Epidermal melanocyte (primary cell): ENCODE data around the gene ZNF777.
"Not testable (repeated sequence)": the region's sequence is repeated elsewhere in the genome, so short reads cannot be mapped to it uniquely, and the experiment has no call there.

Experiments
- DNase-seq: peaks from one replicate; pipeline ENCODE4 v3.0.0; 2011; ENCODE audit warnings: low spot score; ENCODE audit not compliant: insufficient read length

The ZNF777 gene

GRCh38 chr7:149460493-149461277 lies at the start of gene ZNF777:
TSS of gene ZNF777 (minus strand) at chr7:149461062. CDS start at chr7:149456022, 5,040 bp downstream.
- peak; percentile 97 for DNase-seq

GRCh38 chr7:149510248-149510647 lies 49.4 kb upstream of the ZNF777 start:
- no peak for DNase-seq

GRCh38 chr7:149509774-149510173 lies 48.9 kb upstream of the ZNF777 start:
- DNase-seq: no peak

DNA sequence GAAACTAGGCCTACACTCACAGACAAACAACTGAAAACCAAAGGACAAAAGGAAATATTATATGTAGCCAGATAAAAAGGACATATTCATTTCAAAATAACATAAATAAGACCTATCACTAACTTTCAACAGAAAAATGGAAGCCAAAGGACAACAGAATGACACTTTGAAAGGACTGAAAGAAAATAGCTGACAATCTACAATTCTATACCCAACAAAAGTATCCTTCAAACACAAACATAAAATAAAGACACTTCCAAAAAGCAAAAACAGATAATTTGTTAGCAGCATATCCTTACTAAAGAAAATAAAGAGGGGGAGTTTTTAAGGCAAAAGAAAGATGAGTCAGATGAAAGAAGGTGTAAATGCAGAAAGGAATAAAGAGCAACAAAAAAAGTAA lies 44.7 kb upstream of the ZNF777 start:
- no peak for DNase-seq

DNA sequence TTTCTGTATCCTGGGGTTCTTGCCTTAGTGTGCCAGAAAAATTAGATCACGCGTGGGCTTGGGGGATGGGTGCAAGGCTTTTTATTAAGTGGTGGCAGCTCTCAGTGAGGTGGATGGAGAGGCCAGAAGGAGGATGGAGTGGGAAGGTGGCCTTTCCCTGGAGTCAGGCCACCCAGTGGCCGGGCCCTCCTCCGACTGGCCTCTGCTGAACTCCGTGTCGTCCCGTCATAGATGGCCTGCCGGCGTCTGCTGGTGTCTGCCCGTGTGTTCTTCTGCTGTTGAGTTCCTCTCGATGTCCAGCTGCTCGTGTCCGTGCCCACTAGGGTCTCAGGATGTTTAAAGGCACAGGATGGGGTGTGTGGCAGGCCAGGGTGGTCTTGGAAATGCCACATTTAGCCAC lies 40.8 kb upstream of the ZNF777 start:
- DNase-seq: no peak

- DNase-seq: no peak
These were observed 40.0 kb upstream of the ZNF777 start for GRCh38 chr7:149500910-149501309.

- DNase-seq: no peak
These were observed 39.3 kb upstream of the ZNF777 start for GRCh38 chr7:149500201-149500600.

DNA sequence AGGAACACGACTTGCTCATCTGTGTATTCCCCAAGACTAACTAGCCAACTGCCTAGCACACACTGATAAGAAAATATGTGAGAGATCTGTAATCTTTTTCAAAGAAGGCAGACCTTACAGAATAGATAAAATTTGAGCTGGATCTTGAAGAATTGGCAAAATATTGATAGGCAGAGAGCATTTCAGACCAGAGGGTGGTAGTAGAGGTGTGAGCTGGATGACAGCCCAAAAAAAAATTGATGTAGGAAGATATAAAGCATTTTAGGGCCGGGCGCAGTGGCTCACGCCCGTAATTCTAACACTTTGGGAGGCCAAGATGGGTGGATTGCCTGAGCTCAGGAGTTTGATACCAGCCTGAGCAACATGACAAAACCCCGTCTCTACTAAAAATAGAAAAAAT lies 37.9 kb upstream of the ZNF777 start:
- DNase-seq: no peak

- peak; percentile 79 for DNase-seq
These were observed 36.8 kb upstream of the ZNF777 start, which contains the start of gene ZNF746 for GRCh38 chr7:149497467-149498261. TSS of gene ZNF746 (minus strand) at chr7:149497809. CDS start at chr7:149497536, 273 bp downstream.

- DNase-seq: no peak
These were observed 36.0 kb upstream of the ZNF777 start for GRCh38 chr7:149496642-149497391.

- no peak for DNase-seq
These were observed 35.2 kb upstream of the ZNF777 start for GRCh38 chr7:149495785-149496641.

DNA sequence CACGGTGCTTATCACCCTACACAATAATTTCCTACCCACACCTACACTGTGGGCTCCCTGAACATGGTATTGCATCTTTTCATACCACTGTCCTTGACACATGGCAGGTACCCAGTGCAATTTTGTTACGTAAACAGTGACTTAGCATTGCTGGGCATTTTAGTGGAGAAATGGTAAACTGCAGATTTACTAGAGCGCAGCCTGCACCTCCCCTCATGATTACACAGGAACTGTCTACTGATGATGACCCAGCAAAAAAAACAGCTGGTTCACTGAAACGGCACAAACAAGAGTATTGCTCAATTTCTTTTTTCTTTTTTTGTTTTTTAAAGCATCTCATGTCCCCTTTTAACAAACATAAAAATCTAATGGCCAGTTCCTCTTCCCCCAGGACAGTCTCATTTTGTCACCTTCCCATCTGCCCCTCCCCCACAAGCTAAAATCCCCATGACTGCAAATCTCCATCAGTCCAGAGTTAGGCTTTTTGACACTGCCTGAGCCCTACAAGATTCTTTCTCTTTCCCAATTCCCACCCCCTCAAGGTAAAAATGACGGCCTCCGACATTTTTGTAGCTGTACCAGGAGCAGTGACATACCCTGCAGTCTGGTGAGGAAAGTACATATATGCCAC lies 34.0 kb upstream of the ZNF777 start:
- DNase-seq: no peak

DNA sequence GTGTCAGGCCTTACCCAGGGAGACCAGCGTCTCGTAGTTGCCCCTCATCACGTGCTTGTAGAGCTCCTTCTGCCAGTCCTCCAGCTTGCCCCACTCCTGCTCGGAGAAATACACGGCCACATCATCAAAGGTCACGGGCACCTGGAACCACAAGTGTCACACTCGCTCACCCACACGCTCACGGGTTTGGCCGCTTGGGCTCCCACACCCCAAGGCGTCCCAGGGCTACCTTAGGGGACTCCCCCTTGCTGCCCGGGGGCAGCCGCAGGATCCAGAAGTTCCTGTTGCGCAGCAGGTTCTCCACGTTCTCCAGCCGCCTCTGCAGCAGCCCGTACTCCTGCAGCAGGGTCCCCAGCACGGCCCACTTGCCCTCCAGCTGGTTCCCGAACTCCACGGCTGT lies 33.1 kb upstream of the ZNF777 start:
- DNase-seq: not testable (repeated sequence)

DNA sequence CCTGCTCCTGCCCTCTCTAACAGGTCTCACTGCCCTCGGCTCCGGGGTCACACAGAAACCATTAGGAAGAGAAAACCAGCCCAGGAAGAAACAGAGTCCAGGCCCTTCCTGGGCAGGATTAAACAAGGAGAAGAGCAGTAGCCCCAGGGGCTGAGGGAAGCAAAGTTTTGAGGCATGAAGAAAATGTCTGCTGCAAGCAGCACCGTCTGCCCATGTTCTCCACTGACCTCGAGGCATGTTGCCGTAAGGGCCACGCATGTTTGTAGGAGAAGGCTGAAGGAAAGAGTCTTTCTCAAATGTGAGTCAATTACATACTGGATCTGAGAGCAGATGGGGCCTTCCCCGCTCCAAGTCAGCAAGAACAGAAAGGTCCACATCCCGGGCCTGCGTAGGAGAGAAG lies 32.5 kb upstream of the ZNF777 start:
- DNase-seq: no peak

DNA sequence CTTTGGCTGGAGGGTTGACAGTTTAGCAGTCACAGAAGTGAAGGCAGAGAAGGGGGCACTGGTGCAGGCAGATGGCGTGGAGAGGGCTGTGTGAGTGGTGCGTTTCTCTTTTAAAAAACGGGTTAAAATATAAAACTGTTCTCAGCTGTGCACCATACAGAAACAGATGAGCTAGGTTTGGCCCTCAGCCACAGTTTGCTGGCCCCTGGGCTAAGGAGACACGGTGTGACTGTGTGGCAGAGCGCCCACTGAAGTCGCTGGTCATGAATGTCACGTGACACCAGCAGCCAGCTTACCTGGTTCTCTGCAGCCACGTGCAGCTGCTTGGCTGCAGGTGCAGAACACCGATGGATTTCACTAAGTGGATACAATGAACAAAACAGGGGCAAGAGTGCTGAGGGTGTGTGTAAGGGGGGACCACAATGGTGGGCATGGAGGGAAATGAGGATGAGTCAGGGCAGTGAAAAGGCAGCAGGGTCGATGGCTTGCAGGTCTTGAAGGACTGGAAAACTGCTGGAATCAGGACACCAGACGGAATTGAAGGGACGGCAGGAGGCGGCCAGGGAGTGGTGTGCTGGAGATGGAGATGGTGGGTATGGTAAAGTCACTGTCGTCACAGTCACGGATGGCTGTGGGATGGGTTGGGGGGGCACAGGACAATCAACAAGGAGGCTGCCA lies 29.4 kb upstream of the ZNF777 start:
- no peak for DNase-seq

- DNase-seq: no peak
These were observed 28.6 kb upstream of the ZNF777 start for GRCh38 chr7:149489391-149490024.

DNA sequence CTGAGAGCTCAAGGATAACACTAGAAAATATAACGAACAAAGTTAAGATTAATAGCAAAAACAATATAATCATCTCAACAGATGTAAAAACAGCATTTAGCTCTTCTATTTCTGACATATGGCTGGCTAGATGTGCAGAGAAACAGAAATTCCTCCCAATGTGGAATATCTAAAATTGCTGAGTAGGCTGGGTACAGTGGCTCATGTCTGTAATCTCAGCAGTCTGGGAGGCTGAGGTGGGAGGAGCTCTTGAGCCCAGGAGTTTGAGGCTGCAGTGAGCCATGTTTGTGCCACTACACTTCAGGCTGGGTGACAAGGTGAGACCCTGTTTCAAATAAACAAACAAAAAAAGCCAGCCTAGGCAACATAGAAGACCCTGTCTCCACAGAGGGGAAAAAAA lies 18.7 kb upstream of the ZNF777 start:
- no peak for DNase-seq

- no peak for DNase-seq
These were observed 17.9 kb upstream of the ZNF777 start for GRCh38 chr7:149478754-149479153.
